Stimulated activated CD4-positive, alpha-beta T cell treated with anti-CD3 and anti-CD28 coated beads, Interleukin-1b, Interleukin-23, amount 100 ng/mL, for 24 hours (primary cell): Measurements from ENCODE around the gene RRN3.
"Not testable (repeated sequence)": the region's sequence is repeated elsewhere in the genome, so short reads cannot be mapped to it uniquely, and the experiment has no call there.

Source experiments
- DNase-seq, 4 experiments: peaks; one replicate each; pipeline ENCODE4 v3.0.0-alpha.2; 2020; ENCODE audit warnings: low read depth in 4 of 4, low spot score in 1 of 4

The RRN3 gene

GRCh38 chr16:15028801-15029698, 65.0 kb downstream of the RRN3 start:
- not testable (repeated sequence) for DNase-seq

DNA sequence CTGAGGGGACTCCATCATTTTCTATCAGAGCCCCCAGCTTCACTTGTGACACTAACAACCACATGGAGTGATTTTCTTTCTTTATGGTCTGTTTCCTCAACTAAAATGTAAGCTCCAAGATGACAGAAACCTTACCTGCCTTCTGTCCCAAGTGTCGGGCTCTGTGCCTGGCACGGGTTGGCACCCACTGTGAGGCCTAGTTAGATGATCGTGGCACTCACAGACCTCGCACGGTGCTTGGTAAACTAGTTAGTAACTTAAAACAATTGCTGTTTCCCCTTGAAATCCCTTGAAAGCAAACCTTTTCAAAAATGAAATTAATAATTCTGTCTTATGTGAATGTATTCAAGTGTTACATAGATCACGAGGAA, 65.7 kb downstream of the RRN3 start:
- DNase-seq, result not testable (repeated sequence)

DNA sequence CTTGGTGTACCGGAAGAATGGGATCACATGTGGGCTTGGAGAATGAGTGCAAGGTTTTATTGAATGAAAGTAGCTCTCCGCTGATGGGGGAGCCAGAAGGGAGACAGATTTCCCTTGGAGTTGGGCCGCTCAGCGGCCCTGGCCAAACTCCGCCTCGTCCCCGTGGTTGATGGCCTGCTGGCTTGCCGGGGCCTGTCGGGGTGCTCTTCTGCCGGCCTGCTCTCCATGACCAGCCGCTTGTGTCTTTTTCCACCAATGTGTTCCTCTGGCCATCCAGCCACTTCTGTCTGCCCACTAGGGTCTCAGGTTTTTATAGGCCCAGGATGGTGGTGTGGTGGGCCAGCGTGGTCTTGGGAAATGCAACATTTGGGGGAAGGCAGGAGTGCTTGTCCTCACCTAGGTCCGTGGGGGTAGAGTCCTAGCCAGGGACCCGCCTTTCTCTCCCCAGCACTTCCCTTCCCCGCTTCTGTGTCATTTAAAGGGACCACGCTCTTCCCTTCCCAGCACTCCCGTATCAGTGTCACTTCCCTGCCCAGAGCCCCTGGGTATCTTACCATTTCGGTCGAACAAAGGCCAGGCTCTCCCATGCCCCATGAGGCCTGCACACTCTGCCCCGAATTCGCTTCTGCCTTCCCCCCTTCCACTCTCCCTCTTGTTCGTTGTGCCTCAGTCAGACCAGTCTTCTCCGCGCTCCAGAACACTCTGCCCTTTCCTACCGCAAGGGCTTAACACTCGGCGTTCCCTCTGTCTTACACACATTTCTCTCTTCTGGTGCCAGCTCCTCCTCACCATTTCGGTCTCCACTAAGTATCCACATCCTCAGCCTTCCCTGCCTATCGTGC, 66.3 kb downstream of the RRN3 start:
- not testable (repeated sequence) for DNase-seq

- DNase-seq, result not testable (repeated sequence)
Observed at GRCh38 chr16:15027051-15027450, 67.0 kb downstream of the RRN3 start.

GRCh38 chr16:15025234-15025951, 68.7 kb downstream of the RRN3 start:
- not testable (repeated sequence) for DNase-seq

- DNase-seq, result not testable (repeated sequence)
Observed at GRCh38 chr16:15024858-15025199, 69.2 kb downstream of the RRN3 start.

- DNase-seq, result not testable (repeated sequence)
Observed at GRCh38 chr16:15023381-15024077, 70.5 kb downstream of the RRN3 start.

- not testable (repeated sequence) for DNase-seq
Observed at GRCh38 chr16:15022194-15022593, 71.9 kb downstream of the RRN3 start.

DNA sequence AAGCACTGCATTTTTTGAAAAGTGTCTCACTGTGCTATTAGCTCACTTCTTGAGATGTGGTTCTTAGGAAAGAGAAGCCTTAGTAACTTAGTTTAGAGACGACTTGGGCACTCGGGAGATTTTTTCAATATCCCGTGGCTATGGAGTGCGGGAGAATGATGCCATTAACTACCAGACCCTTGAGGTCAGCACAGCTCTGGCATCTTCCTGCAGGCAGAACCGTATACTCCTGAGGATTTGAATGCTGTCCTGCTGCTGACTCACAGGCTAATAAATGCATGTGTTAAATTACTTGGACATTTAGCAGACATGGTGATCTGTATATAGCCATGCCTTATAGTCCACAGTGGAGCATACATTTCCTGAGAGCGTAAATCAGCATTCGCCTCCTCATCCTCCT, 72.6 kb downstream of the RRN3 start:
- not testable (repeated sequence) for DNase-seq

- not testable (repeated sequence) for DNase-seq
Observed at GRCh38 chr16:15016951-15017580, 77.0 kb downstream of the RRN3 start.

- DNase-seq, result not testable (repeated sequence)
Observed at GRCh38 chr16:15016354-15016753, 77.7 kb downstream of the RRN3 start.

- DNase-seq, result not testable (repeated sequence)
Observed at GRCh38 chr16:15015671-15016070, 78.4 kb downstream of the RRN3 start.

DNA sequence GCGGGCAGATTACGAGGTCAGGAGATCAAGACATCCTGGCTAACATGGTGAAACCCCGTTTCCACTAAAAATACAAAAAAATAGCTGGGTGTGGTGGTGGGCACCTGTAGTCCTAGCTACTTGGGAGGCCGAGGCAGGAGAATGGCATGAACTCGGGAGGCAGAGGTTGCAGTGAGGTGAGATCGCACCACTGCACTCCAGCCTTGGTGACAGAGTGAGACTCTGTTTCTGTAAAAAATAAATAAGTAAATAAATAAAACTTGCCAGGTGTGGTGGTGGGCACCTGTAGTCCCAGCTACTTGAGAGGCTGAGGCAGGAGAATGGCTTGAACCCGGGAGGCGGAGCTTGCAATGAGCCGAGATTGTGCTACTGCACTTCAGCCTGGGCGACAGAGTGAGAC, 81.1 kb downstream of the RRN3 start:
- DNase-seq, result not testable (repeated sequence)
